Adrenal gland (tissue), 12 donors: ENCODE results near the gene NUDT21. TPM values are rescaled to one million over a fixed set of nuclear protein-coding genes. Genes with fewer than 3 reads are reported as not detected.

Experiments
- DNase-seq, 7 donors: peaks; one replicate each; pipeline ENCODE4 v3.0.0-alpha.2; 2019 to 2020
- H3K27ac ChIP-seq, 5 donors: fragments of 200-600 bp; sonication (generic) in 4 of 5; 1 replicate in 3 of 5; 2 replicates in 2 of 5; pipeline versions ENCODE4 v1.5.1 to v1.8.0; 2016 to 2020; ENCODE audit warnings: mild to moderate bottlenecking in 1 of 5
- H3K27me3 ChIP-seq: fragments of 200-600 bp; 2 replicates; pipeline ENCODE4 v1.8.0; 2021
- H3K36me3 ChIP-seq, 2 donors: fragments of 200-600 bp; replicated peaks in 1 of 2; 1 replicate in 1 of 2; 2 replicates in 1 of 2; pipeline versions ENCODE4 v1.5.1 to v1.8.0; 2018 to 2022
- H3K4me1 ChIP-seq, 2 donors: fragments of 200-600 bp; replicated peaks in 1 of 2; 1 replicate in 1 of 2; 2 replicates in 1 of 2; pipeline versions ENCODE4 v1.5.1 to v1.8.0; 2018 to 2021
- H3K4me3 ChIP-seq, 4 donors: fragments of 200-600 bp; sonication (generic) in 3 of 4; one replicate each; pipeline ENCODE4 v1.5.1; 2016 to 2018
- H3K9me3 ChIP-seq, 3 donors: fragments of 200-600 bp; sonication (generic) in 1 of 3; replicated peaks in 1 of 3; 1 replicate in 2 of 3; 2 replicates in 1 of 3; pipeline versions ENCODE4 v1.5.1 to v1.8.0; 2016 to 2021
- POLR2A ChIP-seq, 2 donors: fragments of 450-650 bp; IDR thresholded peaks; one replicate each; pipeline ENCODE4 v1.6.1; 2017; ENCODE audit warnings: antibody characterized with exemption in 2 of 2, mild to moderate bottlenecking in 2 of 2, moderate library complexity in 1 of 2
- WGBS, 4 donors: extraction: QIAGEN DNeasy Blood & Tissue Kit in 2 of 4; methylation state at CpG; one replicate each; pipeline versions ENCODE4 v1.1.5 to v1.1.7; 2013 to 2017; 5-methylcytosine and 5-hydroxymethylcytosine counted together
- intact Hi-C, 2 donors: fragments of 100-400 bp; cut with DNase I; formaldehyde crosslinking; loops; one replicate each; pipeline versions ENCODE4 v1.14.1 to v1.15.0; 2022 to 2023
- polyA plus RNA-seq, 3 donors: library from polyadenylated mRNA; stranded (reverse); fragments of 200-250 nt in 2 of 3; fragments of 350-450 nt in 1 of 3; fragmentation: Illumina TruSeq in 1 of 3; extraction: RNeasy Lipid Tissue Mini Kit (QIAGEN cat#74804) in 1 of 3; gene quantifications; one replicate each; pipeline ENCODE4 v1.2.3, GENCODE V29; 2013 to 2014
- total RNA-seq, 9 donors: library from RNA; depleted of rRNA in 4 of 9; stranded (reverse); fragments of >200 nt in 4 of 9; fragments of 120-200 nt in 1 of 9; fragmentation: NEBNext Ultra II Directional in 1 of 9; extraction: Animal tissue kit (Norgen Biotek cat#: 25700) in 1 of 9; gene quantifications; one replicate each; pipeline versions ENCODE4 v1.1.0 to v1.2.4, GENCODE V29; 2013 to 2023
- TF ChIP-seq, protein P1 (sequence below), 6 experiments: fragments of 450-650 bp in 4 of 6; fragments of 200-600 bp in 2 of 6; sonication (generic) in 1 of 6; IDR thresholded peaks; 1 replicate in 5 of 6; 2 replicates in 1 of 6; pipeline versions ENCODE4 v1.5.1 to v1.8.0; 2016 to 2021; ENCODE audit warnings: antibody characterized with exemption in 6 of 6, mild to moderate bottlenecking in 2 of 6, moderate library complexity in 1 of 6
- donor health status: healthy with polysubstance abuse.
- donor health status: Bipolar disorder and iron deficiency.
- donor health status: DM: yes; HTN: yes; CAD: no.
- donor health status: DM: no; HTN: no; CAD: no.
- donor health status: DM: no; HTN: no; CAD: no.
- donor health status: DM: yes; HTN: yes; CAD: no.

Gene NUDT21
- total and polyA plus RNA-seq, 12 donors = 20.1 to 113 (median 77.1) TPM

- peaks cover 0 to 9% of the 10 kb centered on the region in 2 donors for H3K4me1 ChIP-seq
- H3K27me3 ChIP-seq = no peaks in the 10 kb centered on the region
- TF ChIP-seq, protein P1, sequence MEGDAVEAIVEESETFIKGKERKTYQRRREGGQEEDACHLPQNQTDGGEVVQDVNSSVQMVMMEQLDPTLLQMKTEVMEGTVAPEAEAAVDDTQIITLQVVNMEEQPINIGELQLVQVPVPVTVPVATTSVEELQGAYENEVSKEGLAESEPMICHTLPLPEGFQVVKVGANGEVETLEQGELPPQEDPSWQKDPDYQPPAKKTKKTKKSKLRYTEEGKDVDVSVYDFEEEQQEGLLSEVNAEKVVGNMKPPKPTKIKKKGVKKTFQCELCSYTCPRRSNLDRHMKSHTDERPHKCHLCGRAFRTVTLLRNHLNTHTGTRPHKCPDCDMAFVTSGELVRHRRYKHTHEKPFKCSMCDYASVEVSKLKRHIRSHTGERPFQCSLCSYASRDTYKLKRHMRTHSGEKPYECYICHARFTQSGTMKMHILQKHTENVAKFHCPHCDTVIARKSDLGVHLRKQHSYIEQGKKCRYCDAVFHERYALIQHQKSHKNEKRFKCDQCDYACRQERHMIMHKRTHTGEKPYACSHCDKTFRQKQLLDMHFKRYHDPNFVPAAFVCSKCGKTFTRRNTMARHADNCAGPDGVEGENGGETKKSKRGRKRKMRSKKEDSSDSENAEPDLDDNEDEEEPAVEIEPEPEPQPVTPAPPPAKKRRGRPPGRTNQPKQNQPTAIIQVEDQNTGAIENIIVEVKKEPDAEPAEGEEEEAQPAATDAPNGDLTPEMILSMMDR (IDR thresholded peaks at IDR 0.05) = no peak
- no peak for TF ChIP-seq POLR2A (IDR thresholded peaks at IDR 0.05)
- H3K4me3 ChIP-seq = no peak overlapping the region
- no peak for DNase-seq
- peaks cover 0 to 21% of the 10 kb centered on the region in 2 donors for H3K36me3 ChIP-seq
- WGBS, 4 donors = 71 to 90% (median 79%) methylated on average over 5 of the region's 5 CpGs
- no peak overlapping the region for H3K27ac ChIP-seq
- no peaks in the 10 kb centered on the region for H3K9me3 ChIP-seq
- intact Hi-C loops = no loop called here
Measured at GRCh38 chr16:56413381-56413780, 37.8 kb downstream of the NUDT21 start.

- intact Hi-C loops = no loop called here
- WGBS, 4 donors = 71 to 91% (median 80%) methylated on average over 2 of the region's 2 CpGs
- Histone ChIP-seq H3K4me3 (no peak overlapping the region), H3K36me3 (peaks cover 0 to 30% of the 10 kb centered on the region in 2 donors), H3K27ac (no peak overlapping the region), H3K4me1 (peaks cover 0 to 9% of the 10 kb centered on the region in 2 donors), H3K9me3 (no peaks in the 10 kb centered on the region), H3K27me3 (no peaks in the 10 kb centered on the region)
- TF ChIP-seq, protein P1 (IDR thresholded peaks at IDR 0.05) = no peak
- no peak for TF ChIP-seq POLR2A (IDR thresholded peaks at IDR 0.05)
- no peak for DNase-seq
Measured at GRCh38 chr16:56411624-56412023, 39.5 kb downstream of the NUDT21 start.

DNA sequence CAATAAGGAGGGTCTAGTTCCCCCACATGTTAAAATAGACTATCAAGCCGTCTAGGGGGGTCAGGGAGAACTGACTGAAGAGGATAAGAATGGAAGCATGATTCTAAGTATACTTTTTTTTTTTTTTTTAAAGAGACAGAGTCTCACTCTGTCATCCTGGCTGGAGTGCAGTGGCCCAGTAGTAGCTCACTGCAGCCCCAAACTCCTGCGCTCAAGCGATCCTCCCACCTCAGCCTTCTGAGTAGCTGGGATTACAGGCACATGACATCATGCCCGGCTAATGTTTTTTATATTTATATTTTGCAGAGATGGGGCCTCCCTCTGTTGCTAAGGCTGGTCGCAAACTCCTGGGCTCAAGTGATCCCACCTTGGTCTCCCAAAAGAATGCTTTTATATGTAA, 40.0 kb downstream of the NUDT21 start:
- 74 to 93% (median 88%) methylated on average over 5 of the region's 5 CpGs for WGBS, 4 donors
- intact Hi-C loops = no loop called here
- DNase-seq = no peak
- H3K4me1 ChIP-seq = peaks cover 0 to 9% of the 10 kb centered on the region in 2 donors
- no peaks in the 10 kb centered on the region for H3K27me3 ChIP-seq
- H3K27ac ChIP-seq = no peak overlapping the region
- H3K4me3 ChIP-seq = no peak overlapping the region
- no peak for TF ChIP-seq POLR2A (IDR thresholded peaks at IDR 0.05)
- TF ChIP-seq, protein P1 (IDR thresholded peaks at IDR 0.05) = no peak
- H3K9me3 ChIP-seq = no peaks in the 10 kb centered on the region
- peaks cover 0 to 30% of the 10 kb centered on the region in 2 donors for H3K36me3 ChIP-seq

GRCh38 chr16:56409195-56409594, 41.9 kb downstream of the NUDT21 start:
- H3K36me3 ChIP-seq = peaks cover 0 to 44% of the 10 kb centered on the region in 2 donors
- H3K27me3 ChIP-seq = no peaks in the 10 kb centered on the region
- H3K4me1 ChIP-seq = no peaks in the 10 kb centered on the region
- H3K4me3 ChIP-seq = no peak overlapping the region
- DNase-seq = peak in 4 of 7 donors; percentile 41 to 56 (median 50)
- H3K27ac ChIP-seq = peak overlapping the region in 2 of 5 donors; percentile 13 to 37
- no peak for TF ChIP-seq POLR2A (IDR thresholded peaks at IDR 0.05)
- TF ChIP-seq, protein P1 (IDR thresholded peaks at IDR 0.05) = no peak
- intact Hi-C loops = no loop called here
- WGBS, 4 donors = 46 to 66% (median 60%) methylated on average over 4 of the region's 4 CpGs
- H3K9me3 ChIP-seq = no peaks in the 10 kb centered on the region
